Mesodermal cell (in vitro differentiated cells): ENCODE measurements around the gene ASTN2.

Experiments used
- H3K27ac ChIP-seq: 2 replicates; pipeline ENCODE4 v1.7.0; 2013; ENCODE audit warnings: mild to moderate bottlenecking, low read depth, low read length, moderate library complexity; ENCODE audit not compliant: severe bottlenecking
- H3K36me3 ChIP-seq: 2 replicates; pipeline ENCODE4 v1.7.1; 2013; ENCODE audit warnings: mild to moderate bottlenecking, low read length, moderate library complexity; ENCODE audit not compliant: control insufficient read depth, insufficient read depth
- H3K4me1 ChIP-seq: one replicate; pipeline ENCODE4 v1.7.1; 2013; ENCODE audit warnings: mild to moderate bottlenecking, low read length; ENCODE audit not compliant: insufficient read depth, control insufficient read depth, poor library complexity, severe bottlenecking
- H3K4me3 ChIP-seq: 2 replicates; pipeline ENCODE4 v1.7.0; 2013; ENCODE audit warnings: low read length, control low read depth, mild to moderate bottlenecking; ENCODE audit not compliant: insufficient read depth, poor library complexity, severe bottlenecking; ENCODE audit errors: extremely low read depth
- H3K9me3 ChIP-seq: 2 replicates; pipeline ENCODE4 v1.7.1; 2013; ENCODE audit warnings: mild to moderate bottlenecking, low read length, moderate library complexity; ENCODE audit not compliant: control insufficient read depth
- WGBS, 2 experiments: methylation state at CpG; one replicate each; pipeline ENCODE4 v1.1.5; 2013; ENCODE audit warnings: missing lambda C conversion rate in 2 of 2; ENCODE audit not compliant: insufficient coverage in 2 of 2; 5-methylcytosine and 5-hydroxymethylcytosine counted together

ASTN2 gene

GRCh38 chr9:117325831-117326230 is 89.0 kb downstream of the ASTN2 start:
- no peaks in the 10 kb centered on the region for H3K36me3 ChIP-seq
- H3K27ac ChIP-seq: no peak overlapping the region
- H3K9me3 ChIP-seq: no peaks in the 10 kb centered on the region
- H3K4me3 ChIP-seq: no peak overlapping the region
- H3K4me1 ChIP-seq: no peaks in the 10 kb centered on the region
- 88% methylated on average over 1 of the region's 2 CpGs; no CpG with 5 or more reads in 1 of the 2 experiments for WGBS, 2 experiments

- Histone ChIP-seq H3K4me3 (no peak overlapping the region), H3K4me1 (no peaks in the 10 kb centered on the region), H3K9me3 (no peaks in the 10 kb centered on the region), H3K27ac (no peak overlapping the region), H3K36me3 (no peaks in the 10 kb centered on the region)
- no CpG with 5 or more reads among the region's 3 CpGs for WGBS, 2 experiments
Measured at GRCh38 chr9:117325110-117325731, 89.6 kb downstream of the ASTN2 start.

- Histone ChIP-seq H3K4me1 (no peaks in the 10 kb centered on the region), H3K4me3 (no peak overlapping the region), H3K27ac (no peak overlapping the region), H3K36me3 (no peaks in the 10 kb centered on the region), H3K9me3 (no peaks in the 10 kb centered on the region)
- 27 to 34% methylated on average over 3 of the region's 3 CpGs for WGBS, 2 experiments
Measured at GRCh38 chr9:117323390-117323789, 91.5 kb downstream of the ASTN2 start.

- WGBS, 2 experiments: 80 to 100% methylated on average over 1 of the region's 2 CpGs
- H3K27ac ChIP-seq: no peak overlapping the region
- H3K4me1 ChIP-seq: no peaks in the 10 kb centered on the region
- no peaks in the 10 kb centered on the region for H3K9me3 ChIP-seq
- H3K4me3 ChIP-seq: no peak overlapping the region
- H3K36me3 ChIP-seq: no peaks in the 10 kb centered on the region
Measured at GRCh38 chr9:117317192-117317591, 97.7 kb downstream of the ASTN2 start.

GRCh38 chr9:117315236-117315635 is 99.6 kb downstream of the ASTN2 start:
- WGBS, 2 experiments: 83 to 92% methylated on average over 2 of the region's 3 CpGs

GRCh38 chr9:117313989-117314388 is 100.9 kb downstream of the ASTN2 start:
- Histone ChIP-seq H3K4me1 (no peaks in the 10 kb centered on the region), H3K4me3 (no peak overlapping the region), H3K27ac (no peak overlapping the region), H3K36me3 (no peaks in the 10 kb centered on the region), H3K9me3 (no peaks in the 10 kb centered on the region)
- WGBS, 2 experiments: 83% methylated on average over 1 of the region's 2 CpGs; no CpG with 5 or more reads in 1 of the 2 experiments

More at GRCh38 chr9:117315236-117315635, 99.6 kb downstream of the ASTN2 start:
- Histone ChIP-seq H3K4me3 (no peak overlapping the region), H3K36me3 (no peaks in the 10 kb centered on the region), H3K27ac (no peak overlapping the region), H3K9me3 (no peaks in the 10 kb centered on the region), H3K4me1 (no peaks in the 10 kb centered on the region)

- 87 to 95% methylated on average over 2 of the region's 3 CpGs for WGBS, 2 experiments
- Histone ChIP-seq H3K4me1 (no peaks in the 10 kb centered on the region), H3K9me3 (no peaks in the 10 kb centered on the region)
Measured at GRCh38 chr9:117307701-117308100, 107.2 kb downstream of the ASTN2 start.

GRCh38 chr9:117306032-117306431 is 108.8 kb downstream of the ASTN2 start:
- H3K27ac ChIP-seq: no peak overlapping the region
- H3K4me3 ChIP-seq: no peak overlapping the region
- no peaks in the 10 kb centered on the region for H3K4me1 ChIP-seq
- no peaks in the 10 kb centered on the region for H3K9me3 ChIP-seq
- WGBS, 2 experiments: 92 to 98% methylated on average over 3 of the region's 3 CpGs
- no peaks in the 10 kb centered on the region for H3K36me3 ChIP-seq

More at GRCh38 chr9:117307701-117308100, 107.2 kb downstream of the ASTN2 start:
- Histone ChIP-seq H3K4me3 (no peak overlapping the region), H3K27ac (no peak overlapping the region), H3K36me3 (no peaks in the 10 kb centered on the region)

GRCh38 chr9:117305454-117305853 is 109.4 kb downstream of the ASTN2 start:
- Histone ChIP-seq H3K4me3 (no peak overlapping the region), H3K4me1 (no peaks in the 10 kb centered on the region), H3K36me3 (no peaks in the 10 kb centered on the region), H3K27ac (no peak overlapping the region), H3K9me3 (no peaks in the 10 kb centered on the region)
- 94 to 100% methylated on average over 2 of the region's 2 CpGs for WGBS, 2 experiments

- no peaks in the 10 kb centered on the region for H3K4me1 ChIP-seq
- no peak overlapping the region for H3K27ac ChIP-seq
- no peaks in the 10 kb centered on the region for H3K36me3 ChIP-seq
- WGBS, 2 experiments: 60 to 78% methylated on average over 1 to 4 of the region's 5 CpGs
- H3K9me3 ChIP-seq: no peaks in the 10 kb centered on the region
- no peak overlapping the region for H3K4me3 ChIP-seq
Measured at GRCh38 chr9:117304549-117304948, 110.3 kb downstream of the ASTN2 start.

- H3K27ac ChIP-seq: no peak overlapping the region
- H3K36me3 ChIP-seq: no peaks in the 10 kb centered on the region
- no peaks in the 10 kb centered on the region for H3K9me3 ChIP-seq
- H3K4me3 ChIP-seq: no peak overlapping the region
- no peaks in the 10 kb centered on the region for H3K4me1 ChIP-seq
- WGBS, 2 experiments: 84 to 88% methylated on average over 3 to 5 of the region's 5 CpGs
Measured at GRCh38 chr9:117303643-117304230, 111.1 kb downstream of the ASTN2 start.
